ENCODE measurements around the gene FLRT3.

Gene FLRT3

DNA sequence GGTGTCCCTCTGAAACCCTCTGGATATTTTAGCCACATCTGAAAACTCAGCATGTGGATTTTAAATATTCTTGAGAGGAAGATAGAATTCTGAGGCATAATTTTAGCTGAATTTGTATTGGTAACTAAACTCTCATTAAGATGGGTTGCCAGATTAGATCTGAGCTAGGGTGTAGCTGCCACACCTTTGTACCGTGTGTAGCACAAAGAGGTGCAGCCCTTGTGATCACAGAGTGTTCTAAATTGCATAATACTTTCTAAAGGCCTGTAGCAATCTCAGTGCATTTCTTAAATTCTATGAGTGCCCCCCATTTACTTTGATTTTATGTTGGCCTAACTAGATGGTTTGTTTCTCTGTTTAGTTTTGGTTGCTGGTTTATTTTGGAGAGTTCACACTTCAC, 53.0 kb downstream of the FLRT3 start:
- H3K27me3 ChIP-seq (ENCODE audit: control insufficient read depth, insufficient read depth, low read length): no peaks in the 10 kb centered on the region
- H3K4me3 ChIP-seq (ENCODE audit: low read length): no peak overlapping the region
- no peaks in the 10 kb centered on the region for H3K36me3 ChIP-seq (ENCODE audit: insufficient read depth, low read length)
- H3K4me1 ChIP-seq (ENCODE audit: control insufficient read depth, insufficient read depth, low read length): peaks cover 31% of the 10 kb centered on the region
- H3K9ac ChIP-seq (ENCODE audit: low read depth, low read length): no peak overlapping the region
- H3K4me2 ChIP-seq (ENCODE audit: low read length): no peak overlapping the region
- no peaks in the 10 kb centered on the region for H3K9me3 ChIP-seq (replicated peaks; ENCODE audit: low read length)

DNA sequence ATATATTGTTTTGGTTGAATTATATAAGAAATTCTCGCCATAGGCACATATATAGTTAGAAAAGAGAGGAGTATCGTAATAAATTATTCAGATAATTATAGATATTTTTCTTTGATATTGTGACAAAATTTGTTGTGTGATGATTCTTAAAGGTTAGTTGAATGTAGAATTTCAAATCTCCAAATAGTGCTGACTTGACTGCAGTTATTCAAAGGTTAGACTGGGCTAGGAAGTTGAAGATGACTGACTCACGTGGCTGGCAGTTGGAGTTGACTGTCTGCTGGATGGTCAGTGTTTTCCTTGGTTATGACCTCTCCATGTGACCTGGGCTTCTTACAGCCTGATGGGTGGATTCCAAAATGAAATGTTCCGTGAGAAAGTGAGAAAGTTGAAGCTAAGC, 55.3 kb downstream of the FLRT3 start:
- Histone ChIP-seq H3K9me3 (replicated peaks; ENCODE audit: low read length) (no peaks in the 10 kb centered on the region), H3K4me3 (ENCODE audit: low read length) (no peak overlapping the region), H3K4me2 (ENCODE audit: low read length) (no peak overlapping the region), H3K9ac (ENCODE audit: low read depth, low read length) (no peak overlapping the region), H3K36me3 (ENCODE audit: insufficient read depth, low read length) (no peaks in the 10 kb centered on the region), H3K4me1 (ENCODE audit: control insufficient read depth, insufficient read depth, low read length) (peaks cover 10% of the 10 kb centered on the region), H3K27me3 (ENCODE audit: control insufficient read depth, insufficient read depth, low read length) (no peaks in the 10 kb centered on the region)

Small RNA genes within 50 kb of the gene (small RNA-seq; reads per million reads assigned to genes)
- gene RNU6-228P: 0.49 reads per million
